KOPT-K1 (cell line): ENCODE results near the gene EVL.

Experiments
- H3K27ac ChIP-seq: fragments of 200-600 bp; sonication (generic); 2 replicates; pipeline ENCODE4 v1.5.1; 2016; ENCODE audit warnings: antibody characterized with exemption, mild to moderate bottlenecking, low read depth, low read length; ENCODE audit not compliant: poor library complexity, severe bottlenecking
- H3K36me3 ChIP-seq: fragments of 200-600 bp; sonication (generic); 2 replicates; pipeline ENCODE4 v1.5.1; 2017; ENCODE audit warnings: antibody characterized with exemption, mild to moderate bottlenecking, low read length, moderate library complexity; ENCODE audit not compliant: insufficient read depth
- H3K9me3 ChIP-seq: fragments of 200-600 bp; sonication (generic); 2 replicates; pipeline ENCODE4 v1.5.1; 2017; ENCODE audit warnings: antibody characterized with exemption, low read length, mild to moderate bottlenecking; ENCODE audit not compliant: insufficient read depth, poor library complexity, severe bottlenecking

EVL gene

GRCh38 chr14:100067971-100068959 is 3.0 kb downstream of the EVL start:
- Histone ChIP-seq H3K9me3 (no peaks in the 10 kb centered on the region), H3K36me3 (peaks cover 39% of the 10 kb centered on the region), H3K27ac (peak overlapping the region; percentile 100)

DNA sequence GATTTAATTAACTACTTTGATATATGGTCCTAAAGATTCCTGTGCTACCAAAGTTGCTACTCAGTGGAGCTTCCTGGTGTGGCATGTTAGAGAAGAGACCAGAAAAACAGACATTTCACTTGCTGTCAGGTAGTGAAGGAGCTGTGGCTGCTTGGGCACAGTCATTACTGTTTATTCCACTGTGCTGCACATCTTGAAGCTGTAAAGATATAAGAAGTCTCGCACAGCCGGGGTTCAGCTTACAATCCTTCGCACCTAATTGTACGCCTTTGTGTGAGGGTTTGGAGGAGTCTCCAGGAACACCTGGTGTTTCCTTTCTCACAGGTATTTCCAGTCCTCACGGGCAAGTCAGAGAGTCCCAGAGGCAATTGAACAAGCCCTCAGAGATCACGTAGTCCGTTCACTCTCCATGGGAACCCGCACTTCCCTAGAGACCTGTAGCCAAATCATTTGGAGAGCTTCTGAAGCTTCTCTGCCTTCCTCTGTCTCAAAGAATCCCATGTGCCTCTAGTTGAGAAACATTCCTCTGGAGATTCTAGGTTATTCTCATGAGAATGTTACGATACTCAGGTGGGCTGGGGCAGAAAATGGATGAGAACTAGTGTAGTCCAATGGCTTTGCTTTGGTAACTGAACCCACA is 4.1 kb downstream of the EVL start:
- Histone ChIP-seq H3K36me3 (peaks cover 48% of the 10 kb centered on the region), H3K27ac (peak overlapping the region; percentile 100), H3K9me3 (no peaks in the 10 kb centered on the region)

DNA sequence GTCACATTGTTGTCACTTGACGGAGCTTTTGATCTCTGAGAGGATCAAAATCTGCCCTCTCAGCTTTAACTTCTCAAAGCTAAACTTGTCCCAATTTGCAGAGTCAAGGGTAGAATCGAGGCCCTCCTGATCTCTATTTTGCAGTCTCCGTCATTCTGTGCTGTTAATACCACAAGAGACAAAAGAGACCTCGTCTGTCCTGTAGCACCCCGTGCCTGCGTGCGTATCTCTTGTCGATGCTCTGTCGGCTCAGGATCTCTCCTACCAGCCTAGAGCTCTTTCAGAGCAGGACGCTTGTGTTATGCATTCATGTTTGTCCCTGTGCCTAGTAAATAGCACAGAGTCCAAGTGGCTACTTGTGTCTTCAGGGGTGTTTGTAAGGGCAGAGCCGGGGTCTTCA is 5.1 kb downstream of the EVL start:
- no peaks in the 10 kb centered on the region for H3K9me3 ChIP-seq
- H3K36me3 ChIP-seq = peaks cover 58% of the 10 kb centered on the region
- peak overlapping the region; percentile 100 for H3K27ac ChIP-seq

- Histone ChIP-seq H3K27ac (peak overlapping the region; percentile 100), H3K36me3 (peaks cover 70% of the 10 kb centered on the region), H3K9me3 (no peaks in the 10 kb centered on the region)
Observed at GRCh38 chr14:100071545-100071944, 6.3 kb downstream of the EVL start.

DNA sequence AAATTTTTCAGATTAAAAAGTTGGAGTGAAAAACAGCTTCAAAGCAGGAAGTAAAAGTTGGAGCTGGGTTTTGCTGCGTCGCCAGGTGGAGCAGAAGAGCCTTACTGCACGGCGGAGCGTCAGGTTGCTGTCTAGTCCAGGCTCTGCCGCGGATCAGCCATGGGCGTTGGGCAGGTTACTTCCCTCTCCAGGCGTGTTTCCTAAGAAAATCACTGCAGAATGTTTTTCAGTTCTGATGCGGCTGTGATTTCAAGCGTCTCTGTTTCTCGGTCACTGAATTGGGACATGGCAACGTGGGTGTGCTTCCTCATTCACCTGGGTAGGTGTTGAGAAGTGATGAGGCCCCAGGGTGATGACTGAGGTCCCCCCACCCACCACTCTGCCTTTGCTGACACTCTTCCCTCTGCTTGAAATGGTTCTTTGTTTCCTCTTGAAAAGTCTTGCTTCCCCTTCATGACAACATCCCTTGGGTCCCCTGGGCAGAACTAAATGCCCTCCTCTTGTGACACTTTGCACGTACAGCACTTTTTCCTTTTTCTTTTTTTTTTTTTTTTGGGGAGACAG is 7.6 kb downstream of the EVL start:
- H3K27ac ChIP-seq = peak overlapping the region; percentile 100
- H3K36me3 ChIP-seq = peaks cover 66% of the 10 kb centered on the region
- H3K9me3 ChIP-seq = no peaks in the 10 kb centered on the region

- H3K9me3 ChIP-seq = no peaks in the 10 kb centered on the region
- peaks cover 66% of the 10 kb centered on the region for H3K36me3 ChIP-seq
- H3K27ac ChIP-seq = peak overlapping the region; percentile 100
Observed at GRCh38 chr14:100073576-100074430, 8.6 kb downstream of the EVL start.

DNA sequence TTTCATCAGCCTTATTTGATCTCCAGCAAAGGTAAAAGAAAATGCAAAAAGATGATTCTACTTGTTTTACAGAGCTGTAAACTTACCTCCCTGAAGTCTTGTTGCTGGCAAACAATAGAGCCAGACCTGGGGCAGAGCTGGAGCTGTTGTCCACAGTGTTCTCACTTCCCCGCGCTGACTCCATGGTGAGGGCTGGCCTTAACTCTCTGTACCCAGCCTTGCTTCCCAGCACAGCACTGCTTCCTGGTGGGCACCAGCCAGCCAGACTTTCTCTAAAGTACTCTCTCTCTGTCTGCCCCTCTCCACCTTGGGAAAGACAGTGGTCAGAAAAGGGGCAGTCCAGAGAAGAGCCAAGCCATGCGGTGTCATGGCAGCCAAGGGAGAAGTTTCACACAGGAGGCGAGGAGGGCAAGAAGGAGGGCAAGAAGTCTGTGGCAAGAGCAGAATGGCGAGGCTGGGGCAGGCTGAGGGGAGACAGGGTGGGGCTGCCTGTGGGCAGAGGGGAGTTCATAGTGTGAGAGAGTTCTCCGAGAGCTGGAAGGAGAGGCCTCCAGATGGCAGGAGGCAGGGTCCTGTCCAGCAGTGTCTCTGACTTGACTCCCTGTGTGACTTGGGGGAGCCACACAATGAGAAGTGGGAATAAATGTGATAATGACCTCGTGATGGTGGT is 9.3 kb downstream of the EVL start:
- H3K9me3 ChIP-seq = no peaks in the 10 kb centered on the region
- peaks cover 61% of the 10 kb centered on the region for H3K36me3 ChIP-seq
- H3K27ac ChIP-seq = peak overlapping the region; percentile 100

- Histone ChIP-seq H3K9me3 (no peaks in the 10 kb centered on the region), H3K27ac (peak overlapping the region; percentile 100), H3K36me3 (peaks cover 61% of the 10 kb centered on the region)
Observed at GRCh38 chr14:100075681-100076080, 10.5 kb downstream of the EVL start.

GRCh38 chr14:100076133-100076532 is 10.9 kb downstream of the EVL start:
- Histone ChIP-seq H3K9me3 (no peaks in the 10 kb centered on the region), H3K36me3 (peaks cover 57% of the 10 kb centered on the region), H3K27ac (peak overlapping the region; percentile 100)

DNA sequence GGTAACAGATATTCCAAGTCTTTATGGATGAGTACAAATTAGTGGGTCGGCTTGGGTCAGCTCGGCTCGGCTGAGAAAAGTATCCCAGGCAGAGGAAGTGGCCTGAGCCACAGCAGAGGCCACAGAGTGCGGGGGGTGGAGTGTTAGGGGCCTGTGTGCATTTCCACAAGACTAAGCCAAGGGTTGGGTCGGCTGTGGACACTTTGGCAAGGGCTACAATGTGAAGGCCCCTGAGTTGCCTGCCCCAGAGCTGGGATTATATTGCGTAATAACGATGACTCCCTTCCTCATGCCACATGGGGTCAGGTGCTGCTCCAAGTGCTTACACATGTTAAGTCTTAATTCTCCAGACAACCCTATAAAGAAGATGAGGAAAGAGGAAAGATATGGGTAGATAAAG is 11.4 kb downstream of the EVL start:
- H3K27ac ChIP-seq = peak overlapping the region; percentile 100
- peaks cover 57% of the 10 kb centered on the region for H3K36me3 ChIP-seq
- H3K9me3 ChIP-seq = no peaks in the 10 kb centered on the region

DNA sequence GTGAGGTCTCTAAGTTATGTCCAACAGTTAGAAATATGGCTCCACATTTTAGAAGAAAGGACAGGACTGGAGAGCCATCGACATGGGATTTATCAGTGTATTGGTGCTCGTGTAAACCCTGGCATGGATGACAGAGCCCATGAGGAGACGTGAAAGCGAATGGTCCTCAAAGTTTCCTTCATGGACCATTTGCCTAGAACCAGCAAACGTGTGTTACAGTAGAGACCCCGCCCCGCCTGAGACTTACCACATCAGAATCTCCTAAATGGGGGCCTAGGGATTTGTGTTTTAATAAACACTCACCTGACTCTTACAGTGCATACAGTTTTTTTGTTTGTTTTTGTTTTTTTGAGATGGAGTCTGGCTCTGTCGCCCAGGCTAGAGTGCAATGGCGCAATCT is 12.2 kb downstream of the EVL start:
- H3K9me3 ChIP-seq = no peaks in the 10 kb centered on the region
- peaks cover 60% of the 10 kb centered on the region for H3K36me3 ChIP-seq
- H3K27ac ChIP-seq = peak overlapping the region; percentile 100

GRCh38 chr14:100078216-100078803 is 13.1 kb downstream of the EVL start:
- Histone ChIP-seq H3K36me3 (peaks cover 61% of the 10 kb centered on the region), H3K27ac (peak overlapping the region; percentile 100)

GRCh38 chr14:100078997-100079725 is 13.9 kb downstream of the EVL start:
- Histone ChIP-seq H3K36me3 (peaks cover 62% of the 10 kb centered on the region), H3K9me3 (no peaks in the 10 kb centered on the region), H3K27ac (peak overlapping the region; percentile 100)

More at GRCh38 chr14:100078216-100078803, 13.1 kb downstream of the EVL start:
- H3K9me3 ChIP-seq = no peaks in the 10 kb centered on the region
